GM12891 (cell line): Measurements from ENCODE around the gene TCEAL7.

Source experiments
- POLR2A ChIP-seq: IDR thresholded peaks from 2 replicates; pipeline ENCODE4 v1.6.1; 2011; ENCODE audit warnings: low read depth, low read length, control low read depth
- POLR2AphosphoS5 ChIP-seq: IDR thresholded peaks from 2 replicates; pipeline ENCODE4 v1.6.1; 2011; ENCODE audit warnings: low read depth, low read length, control low read depth
- TAF1 ChIP-seq: IDR thresholded peaks from 2 replicates; pipeline ENCODE4 v1.6.1; 2011; ENCODE audit warnings: low read depth, low read length, control low read depth

- no peak for TF ChIP-seq POLR2AphosphoS5
- no peak for TF ChIP-seq POLR2A
- TF ChIP-seq TAF1 = no peak
Observed at GRCh38 chrX:103360092-103360491, 30.1 kb downstream of the TCEAL7 start.
